ENCODE results near the gene DNAI1.

The DNAI1 gene

GRCh38 chr9:34550016-34550680, 91.5 kb downstream of the DNAI1 start:
- TF ChIP-seq CTCF (IDR thresholded peaks at IDR 0.05; ENCODE audit: borderline replicate concordance, control extremely low read depth, extremely low read depth, insufficient read depth, missing control alignments) = no peak
- in situ Hi-C loops (cut with MboI; ENCODE audit: low sequenced_read_pairs, unreplicated experiment) = no loop called here
- no peak for DNase-seq (ENCODE audit: low spot score)

- TF ChIP-seq CTCF (IDR thresholded peaks at IDR 0.05; ENCODE audit: borderline replicate concordance, control extremely low read depth, extremely low read depth, insufficient read depth, missing control alignments) = no peak
- DNase-seq (ENCODE audit: low spot score) = no peak
- in situ Hi-C loops (cut with MboI; ENCODE audit: low sequenced_read_pairs, unreplicated experiment) = no loop called here
These were observed 92.2 kb downstream of the DNAI1 start for GRCh38 chr9:34550681-34551270.

GRCh38 chr9:34551751-34552605, 93.4 kb downstream of the DNAI1 start:
- no peak for DNase-seq (ENCODE audit: low spot score)
- no peak for TF ChIP-seq CTCF (IDR thresholded peaks at IDR 0.05; ENCODE audit: borderline replicate concordance, control extremely low read depth, extremely low read depth, insufficient read depth, missing control alignments)
- in situ Hi-C loops (cut with MboI; ENCODE audit: low sequenced_read_pairs, unreplicated experiment) = no loop called here

- no peak for TF ChIP-seq CTCF (IDR thresholded peaks at IDR 0.05; ENCODE audit: borderline replicate concordance, control extremely low read depth, extremely low read depth, insufficient read depth, missing control alignments)
- in situ Hi-C loops (cut with MboI; ENCODE audit: low sequenced_read_pairs, unreplicated experiment) = no loop called here
- no peak for DNase-seq (ENCODE audit: low spot score)
These were observed 94.0 kb downstream of the DNAI1 start for GRCh38 chr9:34552606-34552981.

GRCh38 chr9:34552986-34553385, 94.4 kb downstream of the DNAI1 start:
- in situ Hi-C loops (cut with MboI; ENCODE audit: low sequenced_read_pairs, unreplicated experiment) = no loop called here
- no peak for TF ChIP-seq CTCF (IDR thresholded peaks at IDR 0.05; ENCODE audit: borderline replicate concordance, control extremely low read depth, extremely low read depth, insufficient read depth, missing control alignments)
- DNase-seq (ENCODE audit: low spot score) = no peak

GRCh38 chr9:34553511-34554021, 95.0 kb downstream of the DNAI1 start:
- in situ Hi-C loops (cut with MboI; ENCODE audit: low sequenced_read_pairs, unreplicated experiment) = no loop called here
- TF ChIP-seq CTCF (IDR thresholded peaks at IDR 0.05; ENCODE audit: borderline replicate concordance, control extremely low read depth, extremely low read depth, insufficient read depth, missing control alignments) = no peak
- no peak for DNase-seq (ENCODE audit: low spot score)
